ENCODE data around the gene HSPA12B. TPM values are rescaled to one million over a fixed set of nuclear protein-coding genes. Genes with fewer than 3 reads are reported as not detected.

The HSPA12B gene
- polyA plus RNA-seq, 1 of the 3 experiments (the other 2 are of a cell fraction) = 0.46 TPM

- TF ChIP-seq CTCF (IDR thresholded peaks at IDR 0.05) (peak; percentile 91), PBX3 (IDR thresholded peaks at IDR 0.05) (no peak), GABPA (IDR thresholded peaks at IDR 0.05; ENCODE audit: low read depth) (no peak), NFIC (IDR thresholded peaks at IDR 0.05; ENCODE audit: borderline replicate concordance) (peak; percentile 38; the same call in 1 of the 2 replicates), POLR2AphosphoS5 (IDR thresholded peaks at IDR 0.05; ENCODE audit: low read depth, low read length) (no peak), MXI1 (IDR thresholded peaks at IDR 0.05; ENCODE audit: low read depth, low read length) (no peak), GATA2 (CRISPR knock-in tag; IDR thresholded peaks at IDR 0.05) (no peak), SIN3A (IDR thresholded peaks at IDR 0.05; ENCODE audit: borderline replicate concordance, low read depth, low read length) (no peak), CHD2 (IDR thresholded peaks at IDR 0.05; ENCODE audit: low read length, partially characterized antibody) (peak; percentile 39), NRF1 (IDR thresholded peaks at IDR 0.05; ENCODE audit: low read depth, low read length) (no peak), YY1 (IDR thresholded peaks at IDR 0.05; ENCODE audit: low read depth) (no peak), JUND (IDR thresholded peaks at IDR 0.05) (no peak), USF1 (IDR thresholded peaks at IDR 0.05; ENCODE audit: borderline replicate concordance, low read depth) (no peak), ZBTB33 (IDR thresholded peaks at IDR 0.05; ENCODE audit: borderline replicate concordance, low read depth) (no peak), USF2 (IDR thresholded peaks at IDR 0.05; ENCODE audit: borderline replicate concordance, low read depth, low read length) (no peak), SMC3 (IDR thresholded peaks at IDR 0.05; ENCODE audit: low read depth, low read length) (peak; percentile 90), RFX5 (IDR thresholded peaks at IDR 0.05; ENCODE audit: low read length) (no peak), ELF1 (IDR thresholded peaks at IDR 0.05) (no peak)
These were observed 21.6 kb upstream of the HSPA12B start (continued) for GRCh38 chr20:3710703-3711483.
